Peyer's patch (tissue), 4 donors: Measurements from ENCODE around the gene TDRD10. TPM values are rescaled to one million over a fixed set of nuclear protein-coding genes. Genes with fewer than 3 reads are reported as not detected.

Experiments
- DNase-seq, 3 donors: peaks; one replicate each; pipeline ENCODE4 v3.0.0-alpha.2; 2017 to 2019
- H3K27ac ChIP-seq, 4 donors: fragments of 200-600 bp; sonication (generic); one replicate each; pipeline ENCODE4 v1.5.1; 2016 to 2019
- H3K27me3 ChIP-seq, 2 donors: fragments of 200-600 bp; sonication (generic); one replicate each; pipeline ENCODE4 v1.5.1; 2019
- H3K36me3 ChIP-seq, 3 donors: fragments of 200-600 bp; sonication (generic); one replicate each; pipeline ENCODE4 v1.5.1; 2016 to 2019
- H3K4me1 ChIP-seq, 4 donors: fragments of 200-600 bp; sonication (generic); one replicate each; pipeline ENCODE4 v1.5.1; 2016 to 2019
- H3K4me3 ChIP-seq, 4 donors: fragments of 200-600 bp; sonication (generic); 1 replicate in 3 of 4; 2 replicates in 1 of 4; pipeline ENCODE4 v1.5.1; 2016 to 2019; ENCODE audit warnings: mild to moderate bottlenecking in 1 of 4
- H3K9me3 ChIP-seq, 4 donors: fragments of 200-600 bp; sonication (generic); one replicate each; pipeline ENCODE4 v1.5.1; 2016 to 2019; ENCODE audit warnings: mild to moderate bottlenecking in 1 of 4
- CTCF ChIP-seq, 6 experiments: fragments of 450-650 bp in 4 of 6; fragments of 200-600 bp in 2 of 6; sonication (generic) in 1 of 6; IDR thresholded peaks; one replicate each; pipeline ENCODE4 v1.5.1; 2017 to 2019; ENCODE audit warnings: antibody characterized with exemption in 6 of 6, mild to moderate bottlenecking in 3 of 6, moderate library complexity in 1 of 6
- POLR2A ChIP-seq, 2 donors: fragments of 450-650 bp; IDR thresholded peaks; one replicate each; pipeline ENCODE4 v1.5.1; 2017; ENCODE audit warnings: antibody characterized with exemption in 2 of 2, mild to moderate bottlenecking in 2 of 2, moderate library complexity in 2 of 2
- total RNA-seq, 4 donors: library from RNA; depleted of rRNA; stranded (reverse); fragments of >200 nt; gene quantifications; one replicate each; pipeline ENCODE4 v1.1.0, GENCODE V29; 2016

The TDRD10 gene
- total RNA-seq, 4 donors from 2014 or later, result 0.53 to 3.5 (median 1.6) TPM; not detected in 1

DNA sequence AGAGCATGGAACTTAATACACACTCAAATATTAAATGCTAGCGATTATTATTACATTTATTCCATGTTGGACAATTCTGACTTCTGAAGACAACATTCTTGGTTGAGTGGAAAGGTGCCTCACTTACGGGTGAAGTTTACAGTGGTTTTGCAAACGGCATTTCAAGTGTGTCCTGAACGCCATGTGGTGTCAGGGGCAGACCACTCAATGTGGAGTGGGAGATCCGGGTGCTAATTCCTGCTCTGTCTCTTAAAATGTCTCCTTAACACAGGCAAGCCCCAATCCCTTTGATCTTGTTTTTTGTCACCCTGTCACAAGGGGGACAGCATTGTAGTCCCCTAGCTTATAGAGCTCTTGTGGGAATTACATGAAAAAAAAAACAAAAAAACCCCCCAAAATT, 5.6 kb upstream of the TDRD10 start:
- H3K4me1 ChIP-seq, result peaks cover 0 to 10% (median 3%) of the 10 kb centered on the region in 4 donors
- H3K36me3 ChIP-seq, result no peaks in the 10 kb centered on the region
- H3K4me3 ChIP-seq, result no peak overlapping the region
- H3K9me3 ChIP-seq, result no peaks in the 10 kb centered on the region
- TF ChIP-seq POLR2A (IDR thresholded peaks at IDR 0.05) (no peak), CTCF (IDR thresholded peaks at IDR 0.05) (no peak)
- H3K27ac ChIP-seq, result peak overlapping the region in 1 of 4 donors; percentile 36
- H3K27me3 ChIP-seq, result peaks cover 0 to 3% of the 10 kb centered on the region in 2 donors
- no peak for DNase-seq

GRCh38 chr1:154497026-154497806, 4.8 kb upstream of the TDRD10 start:
- peaks cover 0 to under 1% (median 0%) of the 10 kb centered on the region in 4 donors for H3K9me3 ChIP-seq
- no peaks in the 10 kb centered on the region for H3K36me3 ChIP-seq
- peak in 2 of 3 donors; percentile 62 to 77 for DNase-seq
- no peak overlapping the region for H3K4me3 ChIP-seq
- peaks cover 0 to 11% of the 10 kb centered on the region in 2 donors for H3K27me3 ChIP-seq
- H3K4me1 ChIP-seq, result peaks cover 3 to 17% (median 9%) of the 10 kb centered on the region in 4 donors
- no peak for TF ChIP-seq CTCF (IDR thresholded peaks at IDR 0.05)
- no peak for TF ChIP-seq POLR2A (IDR thresholded peaks at IDR 0.05)
- peak overlapping the region in 3 of 4 donors; percentile 3 to 18 (median 15) for H3K27ac ChIP-seq

GRCh38 chr1:154499446-154499845, 2.6 kb upstream of the TDRD10 start:
- peaks cover 0 to 9% (median 1%) of the 10 kb centered on the region in 4 donors for H3K9me3 ChIP-seq
- peaks cover 3 to 17% (median 8%) of the 10 kb centered on the region in 4 donors for H3K4me1 ChIP-seq
- H3K4me3 ChIP-seq, result peak overlapping the region in 1 of 4 donors; percentile 27
- H3K27me3 ChIP-seq, result peaks cover 0 to 18% of the 10 kb centered on the region in 2 donors
- no peaks in the 10 kb centered on the region for H3K36me3 ChIP-seq
- H3K27ac ChIP-seq, result no peak overlapping the region
- TF ChIP-seq POLR2A (IDR thresholded peaks at IDR 0.05) (no peak), CTCF (IDR thresholded peaks at IDR 0.05) (no peak)
- no peak for DNase-seq

DNA sequence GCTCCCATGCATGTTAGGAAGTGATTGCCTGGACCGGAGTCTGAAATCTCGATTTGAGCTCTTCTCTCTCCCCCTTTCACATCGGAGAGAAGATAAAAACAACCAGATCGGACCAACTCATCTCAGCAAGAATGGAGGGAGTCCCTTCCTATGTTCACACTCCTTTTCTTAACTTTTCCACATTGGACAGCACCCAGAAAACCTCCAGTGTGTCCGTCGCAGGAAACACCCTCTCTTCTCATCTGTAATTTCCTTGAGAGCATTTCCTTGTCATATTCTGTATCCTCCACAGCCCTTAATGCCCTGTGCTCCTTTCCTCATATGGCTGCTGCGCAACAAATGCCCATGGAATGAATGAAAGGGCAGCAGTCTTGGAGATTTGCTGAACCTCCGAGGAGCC, 1.5 kb upstream of the TDRD10 start:
- Histone ChIP-seq H3K4me1 (peaks cover 3 to 17% (median 8%) of the 10 kb centered on the region in 4 donors), H3K9me3 (peaks cover 0 to 9% (median 1%) of the 10 kb centered on the region in 4 donors), H3K27me3 (peaks cover 0 to 18% of the 10 kb centered on the region in 2 donors), H3K36me3 (no peaks in the 10 kb centered on the region), H3K27ac (no peak overlapping the region), H3K4me3 (peak overlapping the region in 3 of 4 donors; percentile 37 to 54 (median 49))
- no peak for DNase-seq
- TF ChIP-seq CTCF (IDR thresholded peaks at IDR 0.05), result no peak
- no peak for TF ChIP-seq POLR2A (IDR thresholded peaks at IDR 0.05)

GRCh38 chr1:154501423-154502065, 475 bp upstream of the TDRD10 start:
- H3K27ac ChIP-seq, result peak overlapping the region; percentile 21 to 67 (median 64)
- peaks cover 3 to 17% (median 8%) of the 10 kb centered on the region in 4 donors for H3K4me1 ChIP-seq
- TF ChIP-seq POLR2A (IDR thresholded peaks at IDR 0.05) (no peak), CTCF (IDR thresholded peaks at IDR 0.05) (no peak)
- no peaks in the 10 kb centered on the region for H3K36me3 ChIP-seq
- peak overlapping the region; percentile 37 to 54 (median 48) for H3K4me3 ChIP-seq
- DNase-seq, result peak in 1 of 3 donors; percentile 59
- H3K27me3 ChIP-seq, result peaks cover 0 to 18% of the 10 kb centered on the region in 2 donors
- H3K9me3 ChIP-seq, result peaks cover 0 to 9% (median 1%) of the 10 kb centered on the region in 4 donors
